GM12865 (cell line): ENCODE measurements around the gene LRRC2.
"Not testable (repeated sequence)": the region's sequence is repeated elsewhere in the genome, so short reads cannot be mapped to it uniquely, and the experiment has no call there.

ENCODE experiments used
- DNase-seq: peaks from one replicate; pipeline ENCODE4 v3.0.0; 2010; ENCODE audit warnings: low read depth
- H3K4me3 ChIP-seq: 2 replicates; pipeline ENCODE4 v1.5.1; 2011; ENCODE audit warnings: mild to moderate bottlenecking, low read depth, low read length, control low read depth
- CTCF ChIP-seq: IDR thresholded peaks from 2 replicates; pipeline ENCODE4 v1.5.1; 2011; ENCODE audit warnings: low read length, control low read depth, low read depth, inconsistent platforms; ENCODE audit not compliant: insufficient read depth; ENCODE audit errors: missing control alignments

Gene LRRC2

GRCh38 chr3:46593979-46594378, 27.9 kb upstream of the LRRC2 start:
- TF ChIP-seq CTCF: no peak
- no peak overlapping the region for H3K4me3 ChIP-seq
- no peak for DNase-seq

- DNase-seq: no peak
- TF ChIP-seq CTCF: no peak
- no peak overlapping the region for H3K4me3 ChIP-seq
Measured at GRCh38 chr3:46593274-46593862, 27.3 kb upstream of the LRRC2 start.

GRCh38 chr3:46587268-46587667, 21.2 kb upstream of the LRRC2 start:
- H3K4me3 ChIP-seq, DNase-seq: not testable (repeated sequence)

- no peak for TF ChIP-seq CTCF
- H3K4me3 ChIP-seq: no peak overlapping the region
- DNase-seq: no peak
Measured at GRCh38 chr3:46586738-46587246, 20.7 kb upstream of the LRRC2 start.

GRCh38 chr3:46585799-46586693, 19.9 kb upstream of the LRRC2 start:
- H3K4me3 ChIP-seq: no peak overlapping the region
- TF ChIP-seq CTCF: no peak
- DNase-seq: no peak

- no peak for DNase-seq
- no peak for TF ChIP-seq CTCF
- H3K4me3 ChIP-seq: no peak overlapping the region
Measured at GRCh38 chr3:46584598-46585467, 18.7 kb upstream of the LRRC2 start.

GRCh38 chr3:46580675-46581074, 14.6 kb upstream of the LRRC2 start:
- TF ChIP-seq CTCF: no peak
- no peak overlapping the region for H3K4me3 ChIP-seq
- no peak for DNase-seq
